Activated naive CD8-positive, alpha-beta T cell treated with anti-CD3 and anti-CD28 coated beads, Interleukin-2, amount 10 ng/mL, durations not matched to agents 7 days and 5 days (primary cell): ENCODE results near the gene MEGF6. TPM values are rescaled to one million over a fixed set of nuclear protein-coding genes. Genes with fewer than 3 reads are reported as not detected.
"Not testable (repeated sequence)": the region's sequence is repeated elsewhere in the genome, so short reads cannot be mapped to it uniquely, and the experiment has no call there.

Source experiments
- ATAC-seq: fragments of 150-1000 bp; cut with Tn5 transposase; one replicate; pipeline ENCODE4 v1.10.0; 2021; ENCODE audit warnings: low read depth, moderate library complexity
- POLR2A ChIA-PET: fragments of 350-600 bp; sonication (Branson Sonifier 250); formaldehyde crosslinking; loops from one replicate; lab custom pipeline; 2021; ENCODE audit warnings: antibody characterized with exemption; lab: Charles Lee
- DNase-seq: peaks from one replicate; pipeline ENCODE4 v3.0.0; 2021
- H3K27ac Mint-ChIP-seq: one replicate; pipeline ENCODE4 v1.8.0; 2022; ENCODE audit warnings: mild to moderate bottlenecking, mixed read lengths
- H3K27me3 Mint-ChIP-seq: one replicate; pipeline ENCODE4 v1.8.0; 2022; ENCODE audit warnings: mild to moderate bottlenecking, moderate library complexity, mixed read lengths
- H3K36me3 Mint-ChIP-seq: one replicate; pipeline ENCODE4 v1.8.0; 2021; ENCODE audit warnings: mild to moderate bottlenecking, mixed read lengths
- H3K4me1 Mint-ChIP-seq: one replicate; pipeline ENCODE4 v1.8.0; 2021; ENCODE audit warnings: mixed read lengths
- H3K4me3 Mint-ChIP-seq: one replicate; pipeline ENCODE4 v1.8.0; 2022; ENCODE audit warnings: mild to moderate bottlenecking, moderate library complexity, mixed read lengths
- H3K9me3 Mint-ChIP-seq: one replicate; pipeline ENCODE4 v1.8.0; 2021; ENCODE audit warnings: mixed read lengths
- total RNA-seq, 2 experiments: library from RNA; stranded (reverse); gene quantifications; one replicate each; pipeline ENCODE4 v1.2.3, GENCODE V29; 2021

Gene MEGF6
- total RNA-seq, 2 experiments from 2014 or later = 56.6 TPM

DNA sequence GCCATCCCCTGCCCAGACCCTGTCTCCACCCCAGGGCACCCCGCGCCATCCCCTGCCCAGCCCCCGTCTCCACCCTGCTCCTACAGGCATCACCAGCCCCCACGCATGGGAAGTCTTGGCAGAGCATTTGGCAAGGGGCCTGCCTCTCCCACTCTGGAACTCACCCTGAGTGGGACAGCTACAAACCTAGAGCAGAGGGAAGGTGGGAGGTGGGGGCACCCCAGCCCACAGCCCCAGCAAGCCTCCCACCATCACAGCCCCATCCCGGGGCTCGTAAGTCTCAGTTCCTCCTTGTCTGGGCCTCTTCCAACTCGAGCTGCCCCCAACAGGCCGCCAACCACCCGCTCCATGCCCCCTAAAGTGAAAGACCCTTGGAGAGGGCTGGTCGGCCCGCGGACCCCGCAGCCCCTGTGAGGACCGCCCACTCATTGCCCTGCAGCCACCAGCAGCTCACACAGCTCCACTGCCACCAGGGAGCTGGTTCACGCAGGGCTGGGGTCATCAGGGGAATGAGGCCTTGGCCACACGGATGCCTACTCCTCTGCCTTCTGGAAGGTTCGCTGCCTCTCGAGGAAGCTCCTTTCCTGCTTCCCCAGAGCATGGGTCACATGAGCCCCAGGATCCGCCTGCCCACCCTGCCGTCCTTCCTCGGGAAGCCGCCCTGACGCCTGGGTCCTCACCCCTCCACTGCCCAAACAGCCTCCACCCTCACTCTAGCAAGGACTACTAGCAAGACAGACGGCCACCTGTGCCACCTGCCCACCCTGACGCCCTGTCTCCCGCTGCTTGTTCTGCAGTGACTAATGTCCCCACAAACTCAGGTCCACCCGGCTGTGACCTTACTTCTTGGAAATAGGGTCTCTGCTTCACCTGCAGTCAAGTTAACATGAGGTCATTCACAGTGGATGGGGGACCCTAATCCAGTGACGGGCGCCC lies 14.4 kb downstream of the MEGF6 start:
- peak; percentile 25 for ATAC-seq
- Mint-ChIP-seq H3K9me3 (no peaks in the 10 kb centered on the region), H3K36me3 (no peaks in the 10 kb centered on the region), H3K4me3 (peak overlapping the region; percentile 83), H3K27me3 (no peaks in the 10 kb centered on the region), H3K4me1 (peaks cover 12% of the 10 kb centered on the region), H3K27ac (peak overlapping the region; percentile 96)
- DNase-seq = no peak
- POLR2A ChIA-PET = no interaction called here

- no peak overlapping the region for H3K4me3 Mint-ChIP-seq
- no peaks in the 10 kb centered on the region for H3K27me3 Mint-ChIP-seq
- H3K27ac Mint-ChIP-seq = peak overlapping the region; percentile 60
- no peaks in the 10 kb centered on the region for H3K36me3 Mint-ChIP-seq
- peaks cover 12% of the 10 kb centered on the region for H3K4me1 Mint-ChIP-seq
- DNase-seq = no peak
- ATAC-seq = no peak
- POLR2A ChIA-PET = no interaction called here
- H3K9me3 Mint-ChIP-seq = no peaks in the 10 kb centered on the region
Measured at GRCh38 chr1:3595949-3596348, 15.4 kb downstream of the MEGF6 start.

DNA sequence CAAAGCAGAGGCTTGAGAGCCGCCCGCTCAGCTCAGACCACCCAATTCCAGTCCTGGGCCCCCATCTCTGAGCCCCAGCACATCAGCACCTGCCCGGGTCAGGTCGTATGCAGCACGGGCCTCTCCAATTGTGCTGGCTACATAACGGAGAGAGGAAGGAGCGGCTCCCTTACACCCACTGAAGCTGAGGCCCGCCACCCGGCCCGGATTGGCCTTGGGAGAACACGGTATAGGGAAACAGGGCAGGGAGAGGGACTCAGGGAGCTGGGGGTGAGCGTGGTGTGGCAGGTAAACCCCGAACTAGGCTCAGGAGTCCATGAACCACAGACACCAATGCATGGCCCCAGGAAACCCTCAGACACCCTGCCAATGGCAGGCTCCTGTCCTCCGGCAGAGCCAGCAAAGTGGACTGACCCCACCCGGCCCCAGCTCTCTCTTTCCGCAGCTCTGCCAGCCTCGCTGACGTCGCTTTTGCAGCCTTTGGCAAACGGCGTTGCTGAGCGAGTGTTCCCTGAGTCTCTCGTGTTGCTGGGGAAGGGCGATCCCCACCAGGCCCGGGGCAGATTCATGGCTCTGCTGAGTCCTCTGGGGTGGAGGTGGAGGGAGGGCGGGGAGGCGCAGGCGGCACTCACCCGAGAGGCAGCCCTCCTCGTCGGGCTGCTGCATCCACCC lies 16.5 kb downstream of the MEGF6 start:
- peaks cover 12% of the 10 kb centered on the region for H3K4me1 Mint-ChIP-seq
- ATAC-seq = no peak
- H3K27ac Mint-ChIP-seq = no peak overlapping the region
- no peak overlapping the region for H3K4me3 Mint-ChIP-seq
- no peak for DNase-seq
- no peaks in the 10 kb centered on the region for H3K36me3 Mint-ChIP-seq
- no peaks in the 10 kb centered on the region for H3K27me3 Mint-ChIP-seq
- no peaks in the 10 kb centered on the region for H3K9me3 Mint-ChIP-seq
- POLR2A ChIA-PET = no interaction called here

DNA sequence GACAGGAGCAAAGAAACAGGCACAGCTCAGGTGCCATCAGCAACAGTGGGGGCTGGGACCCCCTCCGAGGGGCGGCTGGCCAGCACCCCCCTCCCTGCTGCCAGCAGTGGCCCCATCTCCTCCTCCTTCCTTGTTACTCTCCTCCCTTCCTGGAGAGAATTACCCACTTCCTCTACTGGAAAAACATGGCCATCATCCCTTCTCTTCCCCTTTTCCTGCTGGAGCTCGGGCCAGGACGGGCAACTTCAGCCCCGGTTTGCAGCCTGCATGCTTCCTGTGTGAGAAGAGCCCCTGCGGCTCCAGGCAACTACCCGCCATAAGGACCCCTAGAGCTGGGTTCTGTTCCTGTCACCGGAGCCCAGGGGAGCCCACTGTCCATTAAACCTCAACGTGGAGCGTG lies 17.6 kb downstream of the MEGF6 start:
- Mint-ChIP-seq H3K4me3 (no peak overlapping the region), H3K27ac (no peak overlapping the region), H3K4me1 (peaks cover 12% of the 10 kb centered on the region), H3K36me3 (no peaks in the 10 kb centered on the region), H3K9me3 (no peaks in the 10 kb centered on the region), H3K27me3 (no peaks in the 10 kb centered on the region)
- ATAC-seq (no peak), DNase-seq (no peak)
- POLR2A ChIA-PET = no interaction called here

GRCh38 chr1:3593334-3593733 lies 18.0 kb downstream of the MEGF6 start:
- no peaks in the 10 kb centered on the region for H3K9me3 Mint-ChIP-seq
- no peaks in the 10 kb centered on the region for H3K36me3 Mint-ChIP-seq
- POLR2A ChIA-PET = no interaction called here
- H3K4me3 Mint-ChIP-seq = no peak overlapping the region
- peaks cover 12% of the 10 kb centered on the region for H3K4me1 Mint-ChIP-seq
- no peak for DNase-seq
- no peaks in the 10 kb centered on the region for H3K27me3 Mint-ChIP-seq
- ATAC-seq = no peak
- H3K27ac Mint-ChIP-seq = no peak overlapping the region

GRCh38 chr1:3590951-3591865 lies 20.1 kb downstream of the MEGF6 start:
- no peak overlapping the region for H3K4me3 Mint-ChIP-seq
- POLR2A ChIA-PET = interaction anchor here (0.9 kb wide), 1 partner anchor 17 kb away, joined by 3 read pairs; no protein-coding TSS in a partner anchor
- H3K27ac Mint-ChIP-seq = no peak overlapping the region
- peaks cover 2% of the 10 kb centered on the region for H3K4me1 Mint-ChIP-seq
- DNase-seq (no peak), ATAC-seq (no peak)
- no peaks in the 10 kb centered on the region for H3K9me3 Mint-ChIP-seq
- no peaks in the 10 kb centered on the region for H3K36me3 Mint-ChIP-seq
- H3K27me3 Mint-ChIP-seq = no peaks in the 10 kb centered on the region

GRCh38 chr1:3590139-3590763 lies 21.1 kb downstream of the MEGF6 start:
- no peaks in the 10 kb centered on the region for H3K27me3 Mint-ChIP-seq
- H3K36me3 Mint-ChIP-seq = no peaks in the 10 kb centered on the region
- H3K27ac Mint-ChIP-seq = no peak overlapping the region
- H3K4me1 Mint-ChIP-seq = peaks cover 2% of the 10 kb centered on the region
- H3K9me3 Mint-ChIP-seq = no peaks in the 10 kb centered on the region
- POLR2A ChIA-PET = no interaction called here
- DNase-seq (no peak), ATAC-seq (no peak)
- no peak overlapping the region for H3K4me3 Mint-ChIP-seq

GRCh38 chr1:3588395-3588794 lies 22.9 kb downstream of the MEGF6 start:
- ATAC-seq = no peak
- H3K4me3 Mint-ChIP-seq = no peak overlapping the region
- H3K27me3 Mint-ChIP-seq = no peaks in the 10 kb centered on the region
- H3K27ac Mint-ChIP-seq = no peak overlapping the region
- H3K4me1 Mint-ChIP-seq = no peaks in the 10 kb centered on the region
- no peak for DNase-seq
- H3K9me3 Mint-ChIP-seq = peaks cover 3% of the 10 kb centered on the region
- H3K36me3 Mint-ChIP-seq = no peaks in the 10 kb centered on the region
- POLR2A ChIA-PET = no interaction called here

- no peak for ATAC-seq
- no peak for DNase-seq
- Mint-ChIP-seq H3K4me1 (no peaks in the 10 kb centered on the region), H3K4me3 (no peak overlapping the region), H3K36me3 (no peaks in the 10 kb centered on the region), H3K27ac (no peak overlapping the region), H3K27me3 (no peaks in the 10 kb centered on the region), H3K9me3 (peaks cover 9% of the 10 kb centered on the region)
- POLR2A ChIA-PET = no interaction called here
Measured at GRCh38 chr1:3586986-3587759, 24.1 kb downstream of the MEGF6 start.

- no peaks in the 10 kb centered on the region for H3K36me3 Mint-ChIP-seq
- DNase-seq = no peak
- no peak overlapping the region for H3K4me3 Mint-ChIP-seq
- H3K27me3 Mint-ChIP-seq = no peaks in the 10 kb centered on the region
- H3K9me3 Mint-ChIP-seq = peaks cover 9% of the 10 kb centered on the region
- no peaks in the 10 kb centered on the region for H3K4me1 Mint-ChIP-seq
- H3K27ac Mint-ChIP-seq = no peak overlapping the region
- POLR2A ChIA-PET = no interaction called here
- no peak for ATAC-seq
Measured at GRCh38 chr1:3585940-3586568, 25.3 kb downstream of the MEGF6 start.

DNA sequence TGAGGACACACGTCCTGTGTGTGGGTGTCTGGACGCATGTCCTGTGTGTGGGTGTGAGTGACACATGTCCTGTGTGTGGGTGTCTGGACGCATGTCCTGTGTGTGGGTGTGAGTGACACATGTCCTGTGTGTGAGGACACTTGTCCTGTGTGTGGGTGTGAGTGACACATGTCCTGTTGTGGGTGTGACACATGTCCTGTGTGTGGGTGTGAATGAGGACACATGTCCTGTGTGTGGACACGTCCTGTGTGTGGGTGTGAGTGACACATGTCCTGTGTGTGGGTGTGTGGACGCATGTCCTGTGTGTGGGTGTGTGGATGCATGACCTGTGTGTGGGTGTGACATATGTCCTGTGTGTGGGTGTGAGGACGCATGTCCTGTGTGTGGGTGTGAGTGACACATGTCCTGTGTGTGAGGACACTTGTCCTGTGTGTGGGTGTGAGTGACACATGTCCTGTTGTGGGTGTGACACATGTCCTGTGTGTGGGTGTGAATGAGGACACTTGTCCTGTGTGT lies 25.9 kb downstream of the MEGF6 start:
- H3K4me3 Mint-ChIP-seq, H3K4me1 Mint-ChIP-seq, ATAC-seq, DNase-seq, H3K27ac Mint-ChIP-seq, H3K36me3 Mint-ChIP-seq, H3K27me3 Mint-ChIP-seq, H3K9me3 Mint-ChIP-seq, POLR2A ChIA-PET: not testable (repeated sequence)

GRCh38 chr1:3584915-3585314 lies 26.4 kb downstream of the MEGF6 start:
- no peak for ATAC-seq
- DNase-seq = no peak
- Mint-ChIP-seq H3K4me1 (no peaks in the 10 kb centered on the region), H3K27ac (no peak overlapping the region), H3K36me3 (no peaks in the 10 kb centered on the region), H3K9me3 (peaks cover 9% of the 10 kb centered on the region), H3K4me3 (no peak overlapping the region), H3K27me3 (no peaks in the 10 kb centered on the region)
- POLR2A ChIA-PET = no interaction called here
